ENCODE results near the gene PSMB5. TPM values are rescaled to one million over a fixed set of nuclear protein-coding genes. Genes with fewer than 3 reads are reported as not detected.
A peak's percentile ranks its signal among the peaks of the same experiment; 100 is the strongest.

PSMB5 gene
- total and polyA plus RNA-seq, 2 of the 13 experiments (the other 11 are each of a cell fraction or from before 2014, with no cell fraction given), result 705 to 871 TPM

DNA sequence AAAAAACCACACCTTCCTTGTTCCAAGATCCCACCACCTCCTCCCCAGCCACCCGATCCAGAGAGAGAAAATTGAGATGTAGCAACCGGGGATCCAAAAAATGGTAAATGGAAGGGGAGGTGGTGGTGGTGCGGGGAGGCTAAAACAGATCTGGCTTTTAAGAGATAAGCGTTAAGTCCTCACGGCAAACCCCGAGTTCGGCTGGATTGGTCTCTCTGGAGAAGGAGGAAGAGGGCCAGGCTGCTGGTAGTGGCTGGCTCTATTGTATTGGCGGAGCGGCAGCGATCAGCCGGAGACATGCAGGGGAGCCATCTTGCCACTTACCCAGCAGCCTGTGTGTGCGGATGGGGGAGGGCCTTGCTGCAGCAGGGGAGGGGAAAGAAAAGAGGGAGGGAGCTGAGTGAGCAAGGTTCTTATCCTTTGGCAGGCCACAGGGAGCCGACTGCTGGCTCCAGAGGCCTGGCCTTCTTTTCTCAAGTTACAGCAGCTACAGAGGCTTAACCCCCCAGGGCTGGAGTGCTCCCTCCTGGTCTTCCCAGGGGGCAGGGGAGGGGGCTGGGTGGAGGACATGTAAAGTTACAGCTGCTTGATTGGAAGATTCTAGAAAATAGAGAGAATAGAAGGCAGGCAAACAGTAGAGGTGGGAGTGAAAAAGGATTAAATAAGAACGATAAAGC is 36.7 kb upstream of the PSMB5 start (continued):
- TF ChIP-seq, protein P1, sequence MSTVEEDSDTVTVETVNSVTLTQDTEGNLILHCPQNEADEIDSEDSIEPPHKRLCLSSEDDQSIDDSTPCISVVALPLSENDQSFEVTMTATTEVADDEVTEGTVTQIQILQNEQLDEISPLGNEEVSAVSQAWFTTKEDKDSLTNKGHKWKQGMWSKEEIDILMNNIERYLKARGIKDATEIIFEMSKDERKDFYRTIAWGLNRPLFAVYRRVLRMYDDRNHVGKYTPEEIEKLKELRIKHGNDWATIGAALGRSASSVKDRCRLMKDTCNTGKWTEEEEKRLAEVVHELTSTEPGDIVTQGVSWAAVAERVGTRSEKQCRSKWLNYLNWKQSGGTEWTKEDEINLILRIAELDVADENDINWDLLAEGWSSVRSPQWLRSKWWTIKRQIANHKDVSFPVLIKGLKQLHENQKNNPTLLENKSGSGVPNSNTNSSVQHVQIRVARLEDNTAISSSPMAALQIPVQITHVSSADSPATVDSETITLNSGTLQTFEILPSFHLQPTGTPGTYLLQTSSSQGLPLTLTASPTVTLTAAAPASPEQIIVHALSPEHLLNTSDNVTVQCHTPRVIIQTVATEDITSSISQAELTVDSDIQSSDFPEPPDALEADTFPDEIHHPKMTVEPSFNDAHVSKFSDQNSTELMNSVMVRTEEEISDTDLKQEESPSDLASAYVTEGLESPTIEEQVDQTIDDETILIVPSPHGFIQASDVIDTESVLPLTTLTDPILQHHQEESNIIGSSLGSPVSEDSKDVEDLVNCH (CRISPR knock-in tag; IDR thresholded peaks at IDR 0.05), result no peak
- TF ChIP-seq ATRX (CRISPR knock-in tag; IDR thresholded peaks at IDR 0.05; ENCODE audit: borderline replicate concordance) (no peak), RORA (CRISPR knock-in tag; IDR thresholded peaks at IDR 0.05) (no peak), NR2F6 (IDR thresholded peaks at IDR 0.05) (no peak), NR2F6 (CRISPR knock-in tag; IDR thresholded peaks at IDR 0.05) (peak; percentile 58; the same call in 1 of the 2 replicates), ZBTB20 (CRISPR knock-in tag; IDR thresholded peaks at IDR 0.05; ENCODE audit: borderline replicate concordance, low read depth) (peak; percentile 43; the same call in 1 of the 2 replicates), AGO2 (optimal IDR thresholded peaks at IDR 0.05; ENCODE audit: low read depth, low read length) (peak; percentile 95), NONO (IDR thresholded peaks at IDR 0.05) (no peak), NONO (CRISPR knock-in tag; conservative IDR thresholded peaks at IDR 0.05) (peak; percentile 95), KLF16 (CRISPR knock-in tag; IDR thresholded peaks at IDR 0.05) (peak in 1 of 2 experiments; percentile 77; a peak in 2 of 4 replicates), MATR3 (CRISPR knock-in tag; IDR thresholded peaks at IDR 0.05) (no peak), TARDBP (CRISPR knock-in tag; IDR thresholded peaks at IDR 0.05) (peak; percentile 85), NR2C2 (CRISPR knock-in tag; IDR thresholded peaks at IDR 0.05; ENCODE audit: borderline replicate concordance) (peak; percentile 14; the same call in 1 of the 2 replicates), ZNF703 (CRISPR knock-in tag; IDR thresholded peaks at IDR 0.05; ENCODE audit: borderline replicate concordance) (no peak)
- TF ChIP-seq, protein P2, sequence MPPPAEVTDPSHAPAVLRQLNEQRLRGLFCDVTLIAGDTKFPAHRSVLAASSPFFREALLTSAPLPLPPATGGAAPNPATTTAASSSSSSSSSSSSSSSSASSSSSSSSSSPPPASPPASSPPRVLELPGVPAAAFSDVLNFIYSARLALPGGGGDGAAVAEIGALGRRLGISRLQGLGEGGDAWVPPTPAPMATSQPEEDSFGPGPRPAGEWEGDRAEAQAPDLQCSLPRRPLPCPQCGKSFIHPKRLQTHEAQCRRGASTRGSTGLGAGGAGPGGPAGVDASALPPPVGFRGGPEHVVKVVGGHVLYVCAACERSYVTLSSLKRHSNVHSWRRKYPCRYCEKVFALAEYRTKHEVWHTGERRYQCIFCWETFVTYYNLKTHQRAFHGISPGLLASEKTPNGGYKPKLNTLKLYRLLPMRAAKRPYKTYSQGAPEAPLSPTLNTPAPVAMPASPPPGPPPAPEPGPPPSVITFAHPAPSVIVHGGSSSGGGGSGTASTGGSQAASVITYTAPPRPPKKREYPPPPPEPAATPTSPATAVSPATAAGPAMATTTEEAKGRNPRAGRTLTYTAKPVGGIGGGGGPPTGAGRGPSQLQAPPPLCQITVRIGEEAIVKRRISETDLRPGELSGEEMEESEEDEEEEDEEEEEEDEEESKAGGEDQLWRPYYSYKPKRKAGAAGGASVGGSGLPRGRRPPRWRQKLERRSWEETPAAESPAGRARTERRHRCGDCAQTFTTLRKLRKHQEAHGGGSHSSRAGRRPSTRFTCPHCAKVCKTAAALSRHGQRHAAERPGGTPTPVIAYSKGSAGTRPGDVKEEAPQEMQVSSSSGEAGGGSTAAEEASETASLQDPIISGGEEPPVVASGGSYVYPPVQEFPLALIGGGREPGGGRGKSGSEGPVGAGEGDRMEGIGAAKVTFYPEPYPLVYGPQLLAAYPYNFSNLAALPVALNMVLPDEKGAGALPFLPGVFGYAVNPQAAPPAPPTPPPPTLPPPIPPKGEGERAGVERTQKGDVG (CRISPR knock-in tag; IDR thresholded peaks at IDR 0.05; ENCODE audit: borderline replicate concordance), result no peak
- TF ChIP-seq, protein P3, sequence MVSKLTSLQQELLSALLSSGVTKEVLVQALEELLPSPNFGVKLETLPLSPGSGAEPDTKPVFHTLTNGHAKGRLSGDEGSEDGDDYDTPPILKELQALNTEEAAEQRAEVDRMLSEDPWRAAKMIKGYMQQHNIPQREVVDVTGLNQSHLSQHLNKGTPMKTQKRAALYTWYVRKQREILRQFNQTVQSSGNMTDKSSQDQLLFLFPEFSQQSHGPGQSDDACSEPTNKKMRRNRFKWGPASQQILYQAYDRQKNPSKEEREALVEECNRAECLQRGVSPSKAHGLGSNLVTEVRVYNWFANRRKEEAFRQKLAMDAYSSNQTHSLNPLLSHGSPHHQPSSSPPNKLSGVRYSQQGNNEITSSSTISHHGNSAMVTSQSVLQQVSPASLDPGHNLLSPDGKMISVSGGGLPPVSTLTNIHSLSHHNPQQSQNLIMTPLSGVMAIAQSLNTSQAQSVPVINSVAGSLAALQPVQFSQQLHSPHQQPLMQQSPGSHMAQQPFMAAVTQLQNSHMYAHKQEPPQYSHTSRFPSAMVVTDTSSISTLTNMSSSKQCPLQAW (CRISPR knock-in tag; IDR thresholded peaks at IDR 0.05), result peak; percentile 68
- TF ChIP-seq, protein P4, sequence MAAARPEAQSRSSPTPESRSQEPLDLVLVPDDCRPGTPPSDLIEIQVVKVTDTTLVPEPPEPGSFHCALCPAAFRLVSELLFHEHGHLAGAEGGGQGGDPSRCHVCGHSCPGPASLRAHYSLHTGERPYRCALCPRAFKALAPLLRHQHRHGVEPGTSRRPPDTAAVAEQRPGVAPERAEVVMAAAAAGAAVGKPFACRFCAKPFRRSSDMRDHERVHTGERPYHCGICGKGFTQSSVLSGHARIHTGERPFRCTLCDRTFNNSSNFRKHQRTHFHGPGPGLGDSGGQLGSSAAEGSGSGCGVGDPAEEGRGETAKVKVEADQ (CRISPR knock-in tag; IDR thresholded peaks at IDR 0.05; ENCODE audit: borderline replicate concordance), result peak; percentile 87; the same call in 1 of the 2 replicates
- TF ChIP-seq, protein P5, sequence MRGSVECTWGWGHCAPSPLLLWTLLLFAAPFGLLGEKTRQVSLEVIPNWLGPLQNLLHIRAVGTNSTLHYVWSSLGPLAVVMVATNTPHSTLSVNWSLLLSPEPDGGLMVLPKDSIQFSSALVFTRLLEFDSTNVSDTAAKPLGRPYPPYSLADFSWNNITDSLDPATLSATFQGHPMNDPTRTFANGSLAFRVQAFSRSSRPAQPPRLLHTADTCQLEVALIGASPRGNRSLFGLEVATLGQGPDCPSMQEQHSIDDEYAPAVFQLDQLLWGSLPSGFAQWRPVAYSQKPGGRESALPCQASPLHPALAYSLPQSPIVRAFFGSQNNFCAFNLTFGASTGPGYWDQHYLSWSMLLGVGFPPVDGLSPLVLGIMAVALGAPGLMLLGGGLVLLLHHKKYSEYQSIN (CRISPR knock-in tag; IDR thresholded peaks at IDR 0.05; ENCODE audit: borderline replicate concordance), result no peak
